Measurements from ENCODE around the gene F2RL2. TPM values are rescaled to one million over a fixed set of nuclear protein-coding genes. Genes with fewer than 3 reads are reported as not detected.

F2RL2 gene
- total RNA-seq, 1 experiment from 2014 or later = not detected

GRCh38 chr5:76598531-76598930 lies 24.7 kb downstream of the F2RL2 start:
- H3T11ph ChIP-seq (ENCODE audit: low read length) = no peak overlapping the region
- no peaks in the 10 kb centered on the region for H3K79me1 ChIP-seq (ENCODE audit: insufficient read depth, low read depth, low read length, poor library complexity, severe bottlenecking)
- H3K9me3 ChIP-seq (ENCODE audit: control insufficient read depth, low read depth, low read length) = no peaks in the 10 kb centered on the region
- no peak overlapping the region for H3K23ac ChIP-seq (ENCODE audit: insufficient read length, low read depth, low read length)
- H2BK5ac ChIP-seq (ENCODE audit: insufficient read length, low read length) = no peak overlapping the region
- no peak overlapping the region for H4K5ac ChIP-seq (ENCODE audit: insufficient read length, low read depth, low read length)
- H4K91ac ChIP-seq (ENCODE audit: insufficient read length, low read depth, low read length) = no peak overlapping the region
- no peak overlapping the region for H3K4me3 Mint-ChIP-seq
- no peak overlapping the region for H3K56ac ChIP-seq (ENCODE audit: insufficient read length, low read depth, low read length)
- no peaks in the 10 kb centered on the region for H3K79me2 ChIP-seq (ENCODE audit: insufficient read depth, low read length)
- H3K4ac ChIP-seq (ENCODE audit: low read depth, low read length) = no peak overlapping the region
- no peak overlapping the region for H3K18ac ChIP-seq (ENCODE audit: insufficient read length, low read depth, low read length)
- no CpG with 5 or more reads among the region's 2 CpGs for WGBS (ENCODE audit: extremely low coverage, insufficient read length, low lambda C conversion rate)
- H3K4me1 Mint-ChIP-seq = no peaks in the 10 kb centered on the region
- no peak overlapping the region for H2BK15ac ChIP-seq (ENCODE audit: low read depth, low read length)
- TF ChIP-seq CTCF (conservative IDR thresholded peaks at IDR 0.05) = no peak
- no peak overlapping the region for H3K27ac ChIP-seq (ENCODE audit: insufficient read length, low read depth, low read length)
- no peaks in the 10 kb centered on the region for H3K23me2 ChIP-seq (ENCODE audit: insufficient read length, low read depth, low read length, poor library complexity, severe bottlenecking)
- no peak overlapping the region for H2AK5ac ChIP-seq (ENCODE audit: insufficient read length, low read length)
- no peaks in the 10 kb centered on the region for H4K20me1 ChIP-seq (ENCODE audit: control insufficient read depth, insufficient read depth, insufficient read length)
- no peak overlapping the region for H2AFZ ChIP-seq (ENCODE audit: low read length)
- H2BK20ac ChIP-seq (ENCODE audit: low read depth, low read length, poor library complexity, severe bottlenecking) = no peak overlapping the region
- H3K27ac Mint-ChIP-seq = no peak overlapping the region
- no peak overlapping the region for H3K4me2 ChIP-seq (ENCODE audit: insufficient read depth, insufficient read length, low read length)
- no peaks in the 10 kb centered on the region for H3K4me1 ChIP-seq (ENCODE audit: insufficient read depth, low read length)
- no peak overlapping the region for H4K8ac ChIP-seq (replicated peaks; ENCODE audit: insufficient read length, low read depth, low read length)
- H3K27me3 ChIP-seq (ENCODE audit: insufficient read depth, low read length) = no peaks in the 10 kb centered on the region
- DNase-seq = no peak
- no peak overlapping the region for H2BK12ac ChIP-seq (ENCODE audit: insufficient read length, low read depth, low read length)
- no peak overlapping the region for H3K14ac ChIP-seq (ENCODE audit: insufficient read depth, low read length)
- H3K9me3 Mint-ChIP-seq = no peaks in the 10 kb centered on the region
- H3K27me3 Mint-ChIP-seq (ENCODE audit: low read depth) = no peaks in the 10 kb centered on the region
- peaks cover 0 to 1% (median 0%) of the 10 kb centered on the region in 3 experiments; a peak in 3 of 7 replicates for H3K36me3 Mint-ChIP-seq (ENCODE audit: insufficient read depth in 1 of 3, low read depth in 3 of 3)
- no peak overlapping the region for H2BK120ac ChIP-seq (ENCODE audit: low read depth, low read length, poor library complexity, severe bottlenecking)
- H3K9ac ChIP-seq (ENCODE audit: extremely low read depth, insufficient read length, low read length) = no peak overlapping the region

All from H9 (cell line).